Rectal smooth muscle tissue (tissue), 1 donor: ENCODE data around the gene CPED1.

Experiments used
- H3K27ac ChIP-seq: one replicate; pipeline ENCODE4 v1.7.0; 2013; ENCODE audit warnings: low read depth, low read length, inconsistent platforms
- H3K27me3 ChIP-seq: one replicate; pipeline ENCODE4 v1.7.0; 2013; ENCODE audit warnings: low read length; ENCODE audit not compliant: control insufficient read depth, insufficient read depth
- H3K36me3 ChIP-seq: one replicate; pipeline ENCODE4 v1.7.0; 2013; ENCODE audit warnings: low read length; ENCODE audit not compliant: control insufficient read depth, insufficient read depth
- H3K4me1 ChIP-seq: one replicate; pipeline ENCODE4 v1.7.0; 2013; ENCODE audit warnings: low read length; ENCODE audit not compliant: control insufficient read depth, insufficient read depth
- H3K4me3 ChIP-seq: one replicate; pipeline ENCODE4 v1.7.0; 2013; ENCODE audit warnings: low read length
- H3K9ac ChIP-seq: one replicate; pipeline ENCODE4 v1.7.0; 2013; ENCODE audit warnings: low read length

CPED1 gene

DNA sequence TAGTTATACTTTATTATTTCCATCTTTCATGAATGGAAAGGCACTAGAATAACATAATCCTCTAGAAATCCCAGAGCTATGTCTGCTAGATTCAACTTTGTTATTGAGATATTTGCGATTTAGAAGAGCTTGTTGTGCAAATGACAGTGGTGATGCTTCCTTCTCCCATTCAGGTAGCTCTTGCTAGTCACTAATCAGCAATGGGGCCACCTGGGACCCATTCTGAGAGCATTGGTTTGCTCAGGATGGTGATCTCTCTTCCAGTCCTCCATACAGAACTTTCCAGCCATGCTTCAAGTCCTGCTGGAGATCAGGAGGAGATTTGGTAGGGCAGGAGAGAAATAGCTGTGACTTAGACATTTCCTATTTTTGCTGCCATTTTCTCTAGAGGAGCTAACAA is 274.5 kb downstream of the CPED1 start:
- Histone ChIP-seq H3K27me3 (no peaks in the 10 kb centered on the region), H3K36me3 (no peaks in the 10 kb centered on the region), H3K4me1 (no peaks in the 10 kb centered on the region), H3K9ac (no peak overlapping the region), H3K27ac (no peak overlapping the region), H3K4me3 (no peak overlapping the region)

GRCh38 chr7:121266307-121266894 is 277.9 kb downstream of the CPED1 start:
- H3K27me3 ChIP-seq, result no peaks in the 10 kb centered on the region
- no peak overlapping the region for H3K4me3 ChIP-seq
- H3K4me1 ChIP-seq, result no peaks in the 10 kb centered on the region
- no peak overlapping the region for H3K9ac ChIP-seq
- no peaks in the 10 kb centered on the region for H3K36me3 ChIP-seq
- H3K27ac ChIP-seq, result no peak overlapping the region

- H3K4me3 ChIP-seq, result no peak overlapping the region
- H3K27ac ChIP-seq, result no peak overlapping the region
- no peaks in the 10 kb centered on the region for H3K36me3 ChIP-seq
- H3K4me1 ChIP-seq, result no peaks in the 10 kb centered on the region
- H3K9ac ChIP-seq, result no peak overlapping the region
- H3K27me3 ChIP-seq, result no peaks in the 10 kb centered on the region
Measured at GRCh38 chr7:121267612-121268011, 279.1 kb downstream of the CPED1 start.

DNA sequence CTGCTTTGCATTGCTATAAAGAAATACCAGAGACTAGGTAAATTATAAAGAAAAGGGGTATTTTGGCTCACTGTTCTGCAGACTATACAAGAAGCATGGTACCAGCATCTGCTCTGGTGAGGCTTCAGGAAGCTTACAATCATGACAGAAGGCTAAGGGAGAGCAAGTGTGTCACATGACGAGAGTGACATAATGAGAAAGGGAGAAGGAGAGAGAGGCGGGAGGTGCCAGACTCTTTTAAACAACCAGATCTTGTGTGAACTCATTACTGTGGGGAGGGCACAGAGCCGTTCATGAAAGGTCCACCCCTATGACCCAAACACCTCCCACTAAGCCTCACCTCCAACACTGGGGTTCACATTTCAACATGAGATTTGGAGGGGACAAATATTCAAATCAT is 281.3 kb downstream of the CPED1 start:
- Histone ChIP-seq H3K27ac (no peak overlapping the region), H3K9ac (no peak overlapping the region), H3K36me3 (no peaks in the 10 kb centered on the region), H3K4me1 (no peaks in the 10 kb centered on the region), H3K4me3 (no peak overlapping the region), H3K27me3 (no peaks in the 10 kb centered on the region)

- no peaks in the 10 kb centered on the region for H3K27me3 ChIP-seq
- no peak overlapping the region for H3K9ac ChIP-seq
- no peak overlapping the region for H3K27ac ChIP-seq
- no peaks in the 10 kb centered on the region for H3K4me1 ChIP-seq
- H3K4me3 ChIP-seq, result no peak overlapping the region
- no peaks in the 10 kb centered on the region for H3K36me3 ChIP-seq
Measured at GRCh38 chr7:121271098-121271497, 282.6 kb downstream of the CPED1 start.

DNA sequence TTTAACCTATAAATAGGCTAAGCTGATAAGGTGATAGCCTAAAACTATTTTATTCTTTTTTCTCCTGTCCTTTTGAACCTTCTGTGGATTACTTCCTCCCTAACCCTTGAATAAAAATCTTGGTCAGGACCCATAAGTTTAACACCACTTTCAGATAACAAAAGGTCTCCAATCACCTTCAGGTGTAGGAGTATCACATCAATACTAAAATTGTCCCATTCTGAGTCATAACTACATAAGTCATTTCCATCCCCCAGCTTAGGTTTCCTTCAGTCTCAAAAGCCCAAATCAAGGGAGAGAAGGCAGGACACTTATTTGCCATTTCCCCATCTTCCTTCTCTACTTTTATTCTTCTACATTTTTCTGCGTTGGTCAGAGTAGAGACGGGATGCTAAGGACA is 283.4 kb downstream of the CPED1 start:
- Histone ChIP-seq H3K27me3 (no peaks in the 10 kb centered on the region), H3K36me3 (no peaks in the 10 kb centered on the region)

GRCh38 chr7:121272676-121273075 is 284.2 kb downstream of the CPED1 start:
- Histone ChIP-seq H3K4me3 (no peak overlapping the region), H3K4me1 (no peaks in the 10 kb centered on the region), H3K9ac (no peak overlapping the region), H3K36me3 (no peaks in the 10 kb centered on the region), H3K27me3 (no peaks in the 10 kb centered on the region), H3K27ac (no peak overlapping the region)

More for the DNA sequence above, 283.4 kb downstream of the CPED1 start:
- Histone ChIP-seq H3K9ac (no peak overlapping the region), H3K4me3 (no peak overlapping the region), H3K4me1 (no peaks in the 10 kb centered on the region), H3K27ac (no peak overlapping the region)

- H3K27me3 ChIP-seq, result no peaks in the 10 kb centered on the region
- no peak overlapping the region for H3K27ac ChIP-seq
- no peaks in the 10 kb centered on the region for H3K36me3 ChIP-seq
- no peaks in the 10 kb centered on the region for H3K4me1 ChIP-seq
- H3K4me3 ChIP-seq, result no peak overlapping the region
- H3K9ac ChIP-seq, result no peak overlapping the region
Measured at GRCh38 chr7:121273467-121274167, 285.1 kb downstream of the CPED1 start.

- Histone ChIP-seq H3K4me1 (no peaks in the 10 kb centered on the region), H3K9ac (no peak overlapping the region), H3K4me3 (no peak overlapping the region), H3K27ac (no peak overlapping the region), H3K36me3 (no peaks in the 10 kb centered on the region), H3K27me3 (no peaks in the 10 kb centered on the region)
Measured at GRCh38 chr7:121274467-121274866, 286.0 kb downstream of the CPED1 start.

- Histone ChIP-seq H3K27ac (no peak overlapping the region), H3K9ac (no peak overlapping the region), H3K4me1 (no peaks in the 10 kb centered on the region), H3K4me3 (no peak overlapping the region), H3K36me3 (no peaks in the 10 kb centered on the region), H3K27me3 (no peaks in the 10 kb centered on the region)
Measured at GRCh38 chr7:121275204-121275603, 286.7 kb downstream of the CPED1 start.

GRCh38 chr7:121276313-121276712 is 287.8 kb downstream of the CPED1 start:
- Histone ChIP-seq H3K4me1 (no peaks in the 10 kb centered on the region), H3K36me3 (no peaks in the 10 kb centered on the region), H3K27ac (no peak overlapping the region), H3K4me3 (no peak overlapping the region), H3K9ac (no peak overlapping the region), H3K27me3 (no peaks in the 10 kb centered on the region)

DNA sequence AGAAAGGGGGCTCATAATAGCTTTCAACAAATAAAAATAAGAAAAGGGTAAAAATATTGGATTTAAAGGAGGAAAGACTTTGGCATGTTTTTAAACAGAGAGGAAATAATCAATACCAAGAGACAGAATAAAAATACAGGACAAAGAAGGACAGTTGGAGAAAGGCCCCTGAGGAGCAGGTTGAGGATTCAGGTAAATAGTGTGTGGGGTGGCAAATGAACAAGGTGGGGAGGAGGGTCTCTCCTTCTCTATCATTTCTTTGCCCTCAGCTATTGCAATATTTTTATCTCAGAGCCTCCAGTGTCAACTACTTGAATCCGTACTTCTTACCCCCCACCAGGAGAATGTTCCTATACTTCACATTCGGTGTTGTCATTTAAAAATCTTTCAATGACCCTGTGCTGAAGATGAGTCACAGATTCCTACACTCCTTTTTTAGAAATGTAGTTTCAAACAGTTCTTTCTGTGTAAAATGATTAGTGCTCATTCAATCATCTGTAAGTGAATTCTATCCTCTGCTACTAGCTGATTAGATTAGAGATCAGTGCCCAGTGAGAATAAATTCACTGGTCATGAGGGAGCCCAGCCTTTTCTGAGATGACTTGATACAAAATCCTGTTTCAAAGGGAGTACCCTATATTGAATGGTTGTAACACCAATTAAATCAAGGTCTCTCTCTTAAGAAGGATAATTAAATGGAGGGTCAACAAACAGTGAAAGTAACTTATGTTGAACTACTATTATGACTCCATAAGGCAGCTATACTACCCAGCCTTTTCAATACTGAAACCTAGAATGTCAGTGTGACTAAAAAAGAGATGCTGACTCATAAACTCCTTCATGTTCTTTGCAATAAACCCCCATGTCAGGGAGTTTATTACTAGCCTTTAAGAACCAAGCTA is 289.9 kb downstream of the CPED1 start:
- Histone ChIP-seq H3K4me3 (no peak overlapping the region), H3K36me3 (peaks cover under 1% of the 10 kb centered on the region), H3K4me1 (no peaks in the 10 kb centered on the region), H3K9ac (no peak overlapping the region), H3K27ac (no peak overlapping the region), H3K27me3 (no peaks in the 10 kb centered on the region)
